Endothelial cell of umbilical vein (primary cell): ENCODE results near the gene CCM2. TPM values are rescaled to one million over a fixed set of nuclear protein-coding genes. Genes with fewer than 3 reads are reported as not detected.
A peak's percentile ranks its signal among the peaks of the same experiment; 100 is the strongest.

ENCODE experiments used
- BruUV-seq: library from RNA; stranded (reverse); fragments of 400-500 nt; replicated peaks from 2 replicates; lab custom pipeline; 2021; lab: Mats Ljungman, UMichigan
- CTCF ChIA-PET: fragments of 300-600, 350-600 bp; sonication (Branson Sonifier 250); formaldehyde crosslinking; loops from one replicate; lab custom pipeline; 2021; ENCODE audit warnings: antibody characterized with exemption, inconsistent platforms; lab: Charles Lee
- POLR2A ChIA-PET: fragments of 300-600, 350-600 bp; sonication (Branson Sonifier 250); formaldehyde crosslinking; loops from one replicate; lab custom pipeline; 2021; ENCODE audit warnings: antibody characterized with exemption, inconsistent platforms; lab: Charles Lee
- DNase-seq: peaks from one replicate; pipeline ENCODE4 v3.0.0-alpha.2; 2011; ENCODE audit warnings: low read depth, low spot score
- FAIRE-seq: peaks from 2 replicates; lab custom pipeline; 2011; peaks lifted over from hg19 to GRCh38; lab: Jason Lieb, UNC
- H2AFZ ChIP-seq: 2 replicates; pipeline ENCODE4 v1.6.0; 2012; ENCODE audit warnings: low read depth, low read length, control low read depth, inconsistent platforms
- H3K27ac ChIP-seq: 2 replicates; pipeline ENCODE4 v1.5.1; 2011; ENCODE audit warnings: low read depth, mild to moderate bottlenecking, control low read depth, low read length, moderate library complexity; ENCODE audit not compliant: insufficient read depth
- H3K27me3 ChIP-seq, 2 experiments: 2 replicates each; pipeline versions ENCODE4 v1.6.0 to v1.6.1; 2011; ENCODE audit warnings: low read length in 2 of 2, mixed read lengths in 1 of 2; ENCODE audit not compliant: control insufficient read depth in 2 of 2, insufficient read depth in 2 of 2
- H3K36me3 ChIP-seq, 2 experiments: 2 replicates in 1 of 2; 3 replicates in 1 of 2; pipeline ENCODE4 v1.5.1; 2011; ENCODE audit warnings: low read length in 2 of 2, mild to moderate bottlenecking in 1 of 2, moderate library complexity in 1 of 2; ENCODE audit not compliant: control insufficient read depth in 2 of 2, insufficient read depth in 2 of 2; ENCODE audit errors: extremely low read depth in 1 of 2
- H3K4me1 ChIP-seq: 3 replicates; pipeline ENCODE4 v1.5.1; 2011; ENCODE audit warnings: mild to moderate bottlenecking, low read length; ENCODE audit not compliant: control insufficient read depth, insufficient read depth; ENCODE audit errors: extremely low read depth
- H3K4me2 ChIP-seq: 2 replicates; pipeline ENCODE4 v1.6.1; 2011; ENCODE audit warnings: low read length, control low read depth, mixed read lengths; ENCODE audit not compliant: insufficient read depth
- H3K4me3 ChIP-seq, 3 experiments: fragments of 200-600 bp in 1 of 3; sonication (generic), shearing (Covaris generic) in 1 of 3; replicated peaks in 1 of 3; 2 replicates each; pipeline ENCODE4 v1.5.1; 2011 to 2016; ENCODE audit warnings: control low read depth in 3 of 3, low read length in 3 of 3, mild to moderate bottlenecking in 2 of 3, inconsistent platforms in 1 of 3, low read depth in 1 of 3, moderate library complexity in 1 of 3; ENCODE audit not compliant: insufficient read depth in 1 of 3
- H3K79me2 ChIP-seq: 2 replicates; pipeline ENCODE4 v1.6.0; 2012; ENCODE audit warnings: low read length, inconsistent platforms; ENCODE audit not compliant: control insufficient read depth, insufficient read depth
- H3K9ac ChIP-seq: replicated peaks from 2 replicates; pipeline ENCODE3; 2011; ENCODE audit warnings: low read length, control low read depth; ENCODE audit not compliant: insufficient read depth; ENCODE audit errors: extremely low read depth
- H3K9me1 ChIP-seq: replicated peaks from 3 replicates; pipeline ENCODE4 v1.6.0; 2011; ENCODE audit warnings: mild to moderate bottlenecking, low read length; ENCODE audit not compliant: control insufficient read depth, insufficient read depth; ENCODE audit errors: extremely low read depth
- H3K9me3 ChIP-seq: replicated peaks from 2 replicates; pipeline ENCODE4 v1.5.1; 2012; ENCODE audit warnings: low read length, inconsistent platforms; ENCODE audit not compliant: control insufficient read depth, insufficient read depth
- H4K20me1 ChIP-seq: replicated peaks from 2 replicates; pipeline ENCODE3; 2011; ENCODE audit warnings: mild to moderate bottlenecking, low read length; ENCODE audit not compliant: control insufficient read depth, insufficient read depth; ENCODE audit errors: extremely low read depth
- CTCF ChIP-seq, 2 donors: IDR thresholded peaks; 1 replicate in 1 of 2; 2 replicates in 1 of 2; pipeline ENCODE4 v1.5.1; 2011; ENCODE audit warnings: low read length in 2 of 2, mild to moderate bottlenecking in 2 of 2, moderate library complexity in 2 of 2, control low read depth in 1 of 2, inconsistent platforms in 1 of 2, low read depth in 1 of 2; ENCODE audit not compliant: insufficient read depth in 1 of 2; ENCODE audit errors: extremely low read depth in 1 of 2
- FOS ChIP-seq: IDR thresholded peaks from 2 replicates; pipeline ENCODE4 v1.6.1; 2011; ENCODE audit warnings: mild to moderate bottlenecking, low read length, moderate library complexity, borderline replicate concordance; ENCODE audit not compliant: insufficient read depth
- JUN ChIP-seq: IDR thresholded peaks from 2 replicates; pipeline ENCODE4 v1.6.1; 2011; ENCODE audit warnings: borderline replicate concordance, low read depth; ENCODE audit not compliant: insufficient read length, insufficient read depth
- MYC ChIP-seq: IDR thresholded peaks from one replicate; pipeline ENCODE4 v1.6.1; 2011; ENCODE audit warnings: mild to moderate bottlenecking, low read depth, low read length
- POLR2A ChIP-seq: IDR thresholded peaks from 2 replicates; pipeline ENCODE4 v1.6.1; 2012; ENCODE audit warnings: low read depth, mild to moderate bottlenecking, control low read depth, low read length
- POLR2AphosphoS5 ChIP-seq: IDR thresholded peaks from 2 replicates; pipeline ENCODE4 v1.6.1; 2012; ENCODE audit warnings: low read depth, mild to moderate bottlenecking, control low read depth, low read length, moderate library complexity; ENCODE audit not compliant: insufficient read depth
- dilution Hi-C: fragments of 300-500 bp; cut with MboI; formaldehyde crosslinking; loops from one replicate; pipeline ENCODE4 v1.15.0; 2019; ENCODE audit warnings: low sequenced_read_pairs; ENCODE audit not compliant: extremely low pct_ligation_motif_present
- intact Hi-C: fragments of 100-400 bp; cut with micrococcal nuclease; formaldehyde crosslinking; loops from one replicate; pipeline ENCODE4 v1.10.0; 2022
- polyA plus RNA-seq, 4 experiments: library from polyadenylated mRNA; depleted of rRNA in 3 of 4; stranded (reverse) in 3 of 4; unstranded in 1 of 4; fragments of >200 nt; gene quantifications; 2 replicates each; pipeline versions ENCODE4 v1.2.1 to v1.2.3, GENCODE V29; 2011 to 2012; ENCODE audit warnings: missing spikeins in 1 of 4
- total RNA-seq: library from RNA; stranded (reverse); gene quantifications from 2 replicates; pipeline ENCODE4 v1.2.3, GENCODE V29; 2021
- TF ChIP-seq, protein P1 (sequence below): IDR thresholded peaks from 2 replicates; pipeline ENCODE4 v1.6.1; 2011; ENCODE audit not compliant: insufficient read depth, insufficient read length

Gene CCM2
- total and polyA plus RNA-seq, 2 donors (not counting 3 experiments of a cell fraction or from before 2014, with no cell fraction given): 66.1 to 70.4 TPM

DNA sequence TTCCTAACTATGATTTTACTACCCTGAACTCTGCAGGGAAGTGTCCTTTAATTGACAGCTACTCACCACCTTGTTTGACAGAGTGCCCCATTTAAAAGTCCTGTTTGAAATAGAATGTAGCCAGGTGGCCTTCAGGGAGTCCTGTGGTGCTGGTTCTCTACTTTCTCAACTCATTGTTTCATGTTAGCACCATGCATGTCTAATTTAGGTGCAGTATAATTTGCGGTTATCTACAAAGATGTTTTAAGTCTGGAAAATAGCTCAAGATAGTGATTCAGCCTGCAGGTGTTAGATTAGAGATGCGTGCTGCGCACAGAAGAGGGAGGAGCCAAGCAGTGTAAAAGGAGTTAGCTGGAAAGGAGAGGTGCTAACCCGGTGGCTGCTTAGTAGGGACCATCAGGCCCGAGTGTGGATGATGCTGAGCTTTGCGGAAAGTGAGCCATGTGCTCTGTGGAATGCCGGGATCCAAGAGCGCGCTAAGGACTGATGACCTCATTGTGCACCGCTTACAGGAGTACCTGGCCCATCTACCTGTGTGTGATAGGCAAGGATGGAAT is 1.2 kb downstream of the CCM2 start:
- Histone ChIP-seq H3K9me3 (no peaks in the 10 kb centered on the region), H3K27me3 (no peaks in the 10 kb centered on the region), H3K79me2 (peaks cover 43% of the 10 kb centered on the region), H2AFZ (no peak overlapping the region), H3K4me3 (peak overlapping the region; percentile 12 to 92 (median 87)), H3K9me1 (no peaks in the 10 kb centered on the region), H3K36me3 (no peaks in the 10 kb centered on the region), H3K4me2 (peak overlapping the region; percentile 96), H4K20me1 (no peaks in the 10 kb centered on the region), H3K4me1 (peaks cover 14% of the 10 kb centered on the region), H3K9ac (peak overlapping the region; percentile 93), H3K27ac (peak overlapping the region; percentile 72)
- dilution Hi-C loops: no loop called here
- intact Hi-C loops: loop anchor here (5.0 kb wide), 1 partner anchor 41 kb away; no protein-coding TSS in a partner anchor
- peak; percentile 17 for DNase-seq
- CTCF ChIA-PET: interaction anchor here (0.7 to 9.8 kb wide), 10 partner anchors 10 to 135 kb away, joined by 3 to 127 read pairs (median 8); partner anchors contain the start of gene TBRG4
- TF ChIP-seq CTCF (IDR thresholded peaks at IDR 0.05; ENCODE audit: extremely low read depth in 1 of 2, insufficient read depth in 1 of 2, low read depth in 1 of 2, low read length in 2 of 2) (no peak), POLR2A (no peak), JUN (no peak), MYC (no peak), POLR2AphosphoS5 (no peak), FOS (no peak)
- TF ChIP-seq, protein P1, sequence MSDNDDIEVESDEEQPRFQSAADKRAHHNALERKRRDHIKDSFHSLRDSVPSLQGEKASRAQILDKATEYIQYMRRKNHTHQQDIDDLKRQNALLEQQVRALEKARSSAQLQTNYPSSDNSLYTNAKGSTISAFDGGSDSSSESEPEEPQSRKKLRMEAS: no peak
- BruUV-seq: TSS peak; percentile 44
- POLR2A ChIA-PET: interaction anchor here (1.2 to 2.2 kb wide), 3 partner anchors 10 to 15 kb away, joined by 3 to 14 read pairs (median 3); no protein-coding TSS in a partner anchor
- no peak for FAIRE-seq
